PC-3 (cell line): ENCODE results near the gene PIGV. TPM values are rescaled to one million over a fixed set of nuclear protein-coding genes. Genes with fewer than 3 reads are reported as not detected.

Experiments
- ATAC-seq: fragments of 200-7000 bp; cut with Tn5 transposase; 2 replicates; pipeline ENCODE4 v1.9.1; 2020; ENCODE audit warnings: mild to moderate bottlenecking, moderate library complexity
- Bru-seq: library from RNA; stranded (reverse); fragments of 400-500 nt; gene quantifications from one replicate; lab custom pipeline; 2021; lab: Mats Ljungman, UMichigan
- BruChase-seq, 2 experiments: library from RNA; stranded (reverse); fragments of 400-500 nt; gene quantifications; one replicate each; lab custom pipeline; 2021; lab: Mats Ljungman, UMichigan
- BruUV-seq: library from RNA; stranded (reverse); fragments of 400-500 nt; replicated peaks from 2 replicates; lab custom pipeline; 2021; lab: Mats Ljungman, UMichigan
- CTCF ChIA-PET: fragments of 300-600 bp; sonication (Branson Sonifier 250); formaldehyde crosslinking; loops from one replicate; lab custom pipeline; 2022; ENCODE audit warnings: antibody characterized with exemption; lab: Charles Lee
- POLR2A ChIA-PET: fragments of 300-600 bp; sonication (Branson Sonifier 250); formaldehyde crosslinking; loops from one replicate; lab custom pipeline; 2022; ENCODE audit warnings: antibody characterized with exemption; ENCODE audit not compliant: unreplicated experiment; lab: Charles Lee
- DNase-seq: peaks from one replicate; pipeline ENCODE4 v3.0.0-alpha.2; 2015
- H2AFZ ChIP-seq: fragments of 300-600 bp; sonication (generic); 2 replicates; pipeline ENCODE4 v1.6.0; 2016; ENCODE audit warnings: antibody characterized with exemption, low read length
- H3F3A ChIP-seq: fragments of 300-600 bp; sonication (generic); one replicate; pipeline ENCODE4 v1.6.0; 2017; ENCODE audit warnings: antibody characterized with exemption, low read length, control low read depth, mild to moderate bottlenecking; ENCODE audit not compliant: unreplicated experiment
- H3K27ac ChIP-seq: fragments of 300-600 bp; sonication (generic); 2 replicates; pipeline ENCODE4 v1.5.1; 2016; ENCODE audit warnings: mild to moderate bottlenecking, low read length
- H3K27me3 ChIP-seq: fragments of 300-600 bp; sonication (generic); 2 replicates; pipeline ENCODE4 v1.6.1; 2016; ENCODE audit warnings: low read length, mixed read lengths
- H3K36me3 ChIP-seq: fragments of 300-600 bp; sonication (generic); 2 replicates; pipeline ENCODE4 v1.6.1; 2016; ENCODE audit warnings: low read depth, mixed run types, low read length, mixed read lengths
- H3K4me1 ChIP-seq: fragments of 300-600 bp; sonication (generic); 2 replicates; pipeline ENCODE4 v1.5.1; 2016; ENCODE audit warnings: low read length; ENCODE audit not compliant: insufficient read depth
- H3K4me2 ChIP-seq: fragments of 300-600 bp; sonication (generic); 2 replicates; pipeline ENCODE4 v1.6.0; 2016; ENCODE audit warnings: low read length
- H3K4me3 ChIP-seq: fragments of 300-600 bp; sonication (generic); 2 replicates; pipeline ENCODE4 v1.5.1; 2016; ENCODE audit warnings: mild to moderate bottlenecking, low read length, mixed read lengths
- H3K79me2 ChIP-seq: fragments of 300-600 bp; sonication (generic); 2 replicates; pipeline ENCODE4 v1.6.1; 2017; ENCODE audit warnings: low read length, mixed read lengths
- H3K9ac ChIP-seq: fragments of 300-600 bp; sonication (generic); 2 replicates; pipeline ENCODE4 v1.6.0; 2016; ENCODE audit warnings: mild to moderate bottlenecking, low read length
- H3K9me2 ChIP-seq: fragments of 300-600 bp; sonication (generic); replicated peaks from 2 replicates; pipeline ENCODE4 v1.6.1; 2016; ENCODE audit warnings: mixed run types, low read length, mixed read lengths
- H3K9me3 ChIP-seq: fragments of 300-600 bp; sonication (generic); 2 replicates; pipeline ENCODE4 v1.6.1; 2016; ENCODE audit warnings: low read length, mixed read lengths
- H4K20me1 ChIP-seq: fragments of 300-600 bp; sonication (generic); 2 replicates; pipeline ENCODE4 v1.6.1; 2016; ENCODE audit warnings: low read length, mixed read lengths
- CTCF ChIP-seq: fragments of 300-600 bp; sonication (generic); conservative IDR thresholded peaks from 2 replicates; pipeline ENCODE4 v1.5.1; 2017; ENCODE audit warnings: antibody characterized with exemption, low read depth, mild to moderate bottlenecking, low read length
- EZH2 ChIP-seq: fragments of 300-600 bp; sonication (generic); IDR thresholded peaks from one replicate; pipeline ENCODE4 v1.6.1; 2017; ENCODE audit warnings: antibody characterized with exemption, mild to moderate bottlenecking, low read length; ENCODE audit not compliant: unreplicated experiment
- EZH2phosphoT487 ChIP-seq: fragments of 300-600 bp; sonication (generic); IDR thresholded peaks from 2 replicates; pipeline ENCODE4 v1.6.1; 2018; ENCODE audit warnings: mild to moderate bottlenecking, antibody characterized with exemption, low read length, borderline replicate concordance
- intact Hi-C: fragments of 100-400 bp; cut with micrococcal nuclease; formaldehyde crosslinking; loops from 2 replicates; pipeline ENCODE4 v1.9.0; 2023
- long read RNA-seq: library from polyadenylated mRNA; unstranded; transcript quantifications from one replicate; pipeline ENCODE4 v2.0.0, GENCODE V29; 2021; ENCODE audit not compliant: unreplicated experiment
- total RNA-seq: library from RNA; depleted of rRNA; stranded (reverse); fragments of >200 nt; gene quantifications from 2 replicates; pipeline ENCODE4 v1.2.3, GENCODE V29; 2014; rRNA removed

Gene PIGV
- total RNA-seq (6.0 and 8.8 TPM in 2 replicates), Bru-seq, nascent RNA (percentile 61 among the genes with signal in this experiment), BruChase-seq, experiment 1, labeled RNA remaining after a 6-hour chase (percentile 70 among the genes with signal in this experiment), BruChase-seq, experiment 2, labeled RNA remaining after a 2-hour chase (percentile 63 among the genes with signal in this experiment)
- long read RNA-seq, transcript PIGV-201 (4 exons, 2,367 nt): major isoform, 41 of 69 reads
- long read RNA-seq, partial matches to known transcripts: 7 of 69 reads
- long read RNA-seq, other reads (novel, unspliced or antisense): 20 of 69 reads

GRCh38 chr1:26787706-26788514 is at the start of gene PIGV:
PIGV (plus strand) TSS chr1:26787950; CDS start chr1:26790816, 2,866 bp downstream.
- H4K20me1 ChIP-seq: no peaks in the 10 kb centered on the region
- TSS peak; percentile 54 for BruUV-seq
- no peaks in the 10 kb centered on the region for H3K9me2 ChIP-seq
- peak within 1 kb of the TSS; percentile 92 for H3K4me2 ChIP-seq
- no peaks in the 10 kb centered on the region for H3K9me3 ChIP-seq
- H3K27ac ChIP-seq: peak within 1 kb of the TSS; percentile 90
- CTCF ChIA-PET: interaction anchor here (1.0 to 2.4 kb wide), 4 partner anchors 11 to 185 kb away, joined by 3 to 44 read pairs (median 12); no protein-coding TSS in a partner anchor
- H2AFZ ChIP-seq: peak within 1 kb of the TSS; percentile 98
- H3K4me1 ChIP-seq: peaks cover 50% of the 10 kb centered on the region
- peaks cover 6% of the 10 kb centered on the region for H3K36me3 ChIP-seq
- POLR2A ChIA-PET: interaction anchor here (0.6 to 0.7 kb wide), 4 partner anchors 12 to 90 kb away, joined by 4 to 14 read pairs (median 5); no protein-coding TSS in a partner anchor
- intact Hi-C loops: loop anchor here (5.0 kb wide), 1 partner anchor 74 kb away; the partner anchor contains the start of gene SFN
- H3K79me2 ChIP-seq: peaks cover 8% of the 10 kb centered on the region; the same call in 1 of the 2 replicates
- ATAC-seq (peak; percentile 70), DNase-seq (peak; percentile 79)
- H3K27me3 ChIP-seq: no peaks in the 10 kb centered on the region
- TF ChIP-seq EZH2phosphoT487 (no peak), CTCF (no peak)
- peaks cover 4% of the 10 kb centered on the region for H3F3A ChIP-seq
- peak within 1 kb of the TSS; percentile 77 for H3K4me3 ChIP-seq
- H3K9ac ChIP-seq: peak within 1 kb of the TSS; percentile 93

- peaks cover 65% of the 10 kb centered on the region for H3K36me3 ChIP-seq
- no peaks in the 10 kb centered on the region for H3F3A ChIP-seq
- intact Hi-C loops: no loop called here
- BruUV-seq: no TSS peak
- DNase-seq (no peak), ATAC-seq (no peak)
- no peaks in the 10 kb centered on the region for H3K9me3 ChIP-seq
- no peak overlapping the region for H2AFZ ChIP-seq
- H4K20me1 ChIP-seq: 0 out of 2 replicates have a peak, but pooled peaks cover 3% of the 10 kb centered on the region
- no peak overlapping the region for H3K4me2 ChIP-seq
- no peak overlapping the region for H3K4me3 ChIP-seq
- no peak for TF ChIP-seq EZH2
- TF ChIP-seq EZH2phosphoT487: no peak
- TF ChIP-seq CTCF: no peak
- ChIA-PET POLR2A (no interaction called here), CTCF (no interaction called here)
- H3K9me2 ChIP-seq: no peaks in the 10 kb centered on the region
- peaks cover 72% of the 10 kb centered on the region for H3K79me2 ChIP-seq
- H3K27ac ChIP-seq: no peak overlapping the region
- peaks cover 12% of the 10 kb centered on the region for H3K4me1 ChIP-seq
- no peak overlapping the region for H3K9ac ChIP-seq
- no peaks in the 10 kb centered on the region for H3K27me3 ChIP-seq
Measured at GRCh38 chr1:26739329-26739914, 48.3 kb upstream of the PIGV start.
